Activated T-cell treated with anti-CD3 and anti-CD28 coated beads, Interleukin-2, amount 50 U/mL, for 24 hours (primary cell): ENCODE results near the gene TJP3.

Experiments used
- DNase-seq: peaks from one replicate; pipeline ENCODE4 v3.0.0-alpha.2; 2020
- H3K27ac Mint-ChIP-seq: 2 replicates; pipeline ENCODE4 v1.8.0; 2020; ENCODE audit warnings: mild to moderate bottlenecking, mixed read lengths
- H3K27me3 Mint-ChIP-seq: 2 replicates; pipeline ENCODE4 v1.8.0; 2020; ENCODE audit warnings: mixed read lengths
- H3K36me3 Mint-ChIP-seq: 2 replicates; pipeline ENCODE4 v1.8.0; 2020; ENCODE audit warnings: low read depth, mixed read lengths
- H3K4me1 Mint-ChIP-seq: 2 replicates; pipeline ENCODE4 v1.8.0; 2020; ENCODE audit warnings: low read depth, mixed read lengths
- H3K4me3 Mint-ChIP-seq: 2 replicates; pipeline ENCODE4 v1.8.0; 2020; ENCODE audit warnings: mild to moderate bottlenecking, moderate library complexity, mixed read lengths
- H3K9me3 Mint-ChIP-seq: 2 replicates; pipeline ENCODE4 v1.8.0; 2020; ENCODE audit warnings: mixed read lengths

TJP3 gene

GRCh38 chr19:3768748-3769099 lies 60.5 kb downstream of the TJP3 start:
- Mint-ChIP-seq H3K4me1 (peaks cover 7% of the 10 kb centered on the region), H3K27ac (no peak overlapping the region), H3K27me3 (no peaks in the 10 kb centered on the region), H3K9me3 (no peaks in the 10 kb centered on the region), H3K4me3 (no peak overlapping the region), H3K36me3 (peaks cover 32% of the 10 kb centered on the region)
- DNase-seq = no peak

GRCh38 chr19:3769494-3769893 lies 61.3 kb downstream of the TJP3 start:
- H3K27me3 Mint-ChIP-seq = no peaks in the 10 kb centered on the region
- peaks cover 32% of the 10 kb centered on the region for H3K36me3 Mint-ChIP-seq

GRCh38 chr19:3770136-3770999 lies 62.2 kb downstream of the TJP3 start:
- Mint-ChIP-seq H3K4me3 (no peak overlapping the region), H3K27me3 (no peaks in the 10 kb centered on the region), H3K9me3 (no peaks in the 10 kb centered on the region), H3K4me1 (peaks cover 7% of the 10 kb centered on the region), H3K27ac (no peak overlapping the region), H3K36me3 (peaks cover 28% of the 10 kb centered on the region)
- no peak for DNase-seq

More at GRCh38 chr19:3769494-3769893, 61.3 kb downstream of the TJP3 start:
- Mint-ChIP-seq H3K27ac (no peak overlapping the region), H3K4me3 (no peak overlapping the region), H3K4me1 (peaks cover 7% of the 10 kb centered on the region), H3K9me3 (no peaks in the 10 kb centered on the region)
- no peak for DNase-seq

- peaks cover 25% of the 10 kb centered on the region for H3K36me3 Mint-ChIP-seq
- H3K4me1 Mint-ChIP-seq = peaks cover 6% of the 10 kb centered on the region
- H3K27ac Mint-ChIP-seq = no peak overlapping the region
- no peak overlapping the region for H3K4me3 Mint-ChIP-seq
- no peaks in the 10 kb centered on the region for H3K27me3 Mint-ChIP-seq
- DNase-seq = no peak
- no peaks in the 10 kb centered on the region for H3K9me3 Mint-ChIP-seq
These were observed 63.1 kb downstream of the TJP3 start for GRCh38 chr19:3771000-3771905.

- no peak within 1 kb of the TSS for H3K4me3 Mint-ChIP-seq
- no peaks in the 10 kb centered on the region for H3K9me3 Mint-ChIP-seq
- peaks cover 18% of the 10 kb centered on the region for H3K36me3 Mint-ChIP-seq
- H3K27me3 Mint-ChIP-seq = no peaks in the 10 kb centered on the region
- no peak for DNase-seq
- no peak within 1 kb of the TSS for H3K27ac Mint-ChIP-seq
- H3K4me1 Mint-ChIP-seq = no peaks in the 10 kb centered on the region
These were observed 63.8 kb downstream of the TJP3 start, which contains the start of gene RAX2 for GRCh38 chr19:3771906-3772455. RAX2 (minus strand) TSS chr19:3772228; CDS start chr19:3771742, 486 bp downstream.

GRCh38 chr19:3773814-3774515 lies 65.8 kb downstream of the TJP3 start:
- DNase-seq = no peak
- Mint-ChIP-seq H3K27ac (no peak overlapping the region), H3K9me3 (no peaks in the 10 kb centered on the region), H3K27me3 (no peaks in the 10 kb centered on the region), H3K36me3 (peaks cover 13% of the 10 kb centered on the region), H3K4me3 (no peak overlapping the region), H3K4me1 (no peaks in the 10 kb centered on the region)

- H3K27ac Mint-ChIP-seq = no peak overlapping the region
- no peaks in the 10 kb centered on the region for H3K27me3 Mint-ChIP-seq
These were observed 66.6 kb downstream of the TJP3 start for GRCh38 chr19:3774621-3775373.

GRCh38 chr19:3775374-3775711 lies 67.2 kb downstream of the TJP3 start:
- peaks cover 3% of the 10 kb centered on the region for H3K36me3 Mint-ChIP-seq
- H3K27me3 Mint-ChIP-seq = no peaks in the 10 kb centered on the region
- no peak overlapping the region for H3K27ac Mint-ChIP-seq
- no peaks in the 10 kb centered on the region for H3K4me1 Mint-ChIP-seq
- no peaks in the 10 kb centered on the region for H3K9me3 Mint-ChIP-seq
- no peak overlapping the region for H3K4me3 Mint-ChIP-seq
- no peak for DNase-seq

More at GRCh38 chr19:3774621-3775373, 66.6 kb downstream of the TJP3 start:
- Mint-ChIP-seq H3K4me1 (no peaks in the 10 kb centered on the region), H3K4me3 (no peak overlapping the region), H3K9me3 (no peaks in the 10 kb centered on the region), H3K36me3 (peaks cover 5% of the 10 kb centered on the region)
- DNase-seq = no peak

GRCh38 chr19:3775831-3776230 lies 67.6 kb downstream of the TJP3 start:
- no peaks in the 10 kb centered on the region for H3K4me1 Mint-ChIP-seq
- H3K27me3 Mint-ChIP-seq = no peaks in the 10 kb centered on the region
- peaks cover 4% of the 10 kb centered on the region for H3K36me3 Mint-ChIP-seq
- DNase-seq = no peak
- no peak overlapping the region for H3K4me3 Mint-ChIP-seq
- no peaks in the 10 kb centered on the region for H3K9me3 Mint-ChIP-seq
- no peak overlapping the region for H3K27ac Mint-ChIP-seq

- peaks cover 11% of the 10 kb centered on the region for H3K36me3 Mint-ChIP-seq
- no peak overlapping the region for H3K27ac Mint-ChIP-seq
- no peaks in the 10 kb centered on the region for H3K27me3 Mint-ChIP-seq
- no peak for DNase-seq
- peaks cover 4% of the 10 kb centered on the region for H3K9me3 Mint-ChIP-seq
- H3K4me1 Mint-ChIP-seq = no peaks in the 10 kb centered on the region
- no peak overlapping the region for H3K4me3 Mint-ChIP-seq
These were observed 68.4 kb downstream of the TJP3 start for GRCh38 chr19:3776479-3777040.

- peaks cover 27% of the 10 kb centered on the region for H3K36me3 Mint-ChIP-seq
- H3K27me3 Mint-ChIP-seq = no peaks in the 10 kb centered on the region
- H3K27ac Mint-ChIP-seq = no peak overlapping the region
- H3K4me3 Mint-ChIP-seq = no peak overlapping the region
- no peak for DNase-seq
- H3K9me3 Mint-ChIP-seq = peaks cover 13% of the 10 kb centered on the region
- H3K4me1 Mint-ChIP-seq = no peaks in the 10 kb centered on the region
These were observed 70.1 kb downstream of the TJP3 start for GRCh38 chr19:3778104-3778867.

- DNase-seq = no peak
- H3K4me3 Mint-ChIP-seq = no peak overlapping the region
- peaks cover 13% of the 10 kb centered on the region for H3K9me3 Mint-ChIP-seq
- H3K27me3 Mint-ChIP-seq = no peaks in the 10 kb centered on the region
- H3K4me1 Mint-ChIP-seq = peaks cover 2% of the 10 kb centered on the region
- peaks cover 32% of the 10 kb centered on the region for H3K36me3 Mint-ChIP-seq
- H3K27ac Mint-ChIP-seq = no peak overlapping the region
These were observed 70.9 kb downstream of the TJP3 start for GRCh38 chr19:3778899-3779723.
